NK-92 treated with Interleukin-12 subunit alpha and Interleukin-12 subunit beta, amount 100 ng/mL, for 24 hours (cell line): Measurements from ENCODE around the gene FBXW7.
A peak's percentile ranks its signal among the peaks of the same experiment; 100 is the strongest.

Experiments
- DNase-seq: peaks from one replicate; lab custom pipeline; 2025; lab: John Stamatoyannopoulos, UW

FBXW7 gene

DNA sequence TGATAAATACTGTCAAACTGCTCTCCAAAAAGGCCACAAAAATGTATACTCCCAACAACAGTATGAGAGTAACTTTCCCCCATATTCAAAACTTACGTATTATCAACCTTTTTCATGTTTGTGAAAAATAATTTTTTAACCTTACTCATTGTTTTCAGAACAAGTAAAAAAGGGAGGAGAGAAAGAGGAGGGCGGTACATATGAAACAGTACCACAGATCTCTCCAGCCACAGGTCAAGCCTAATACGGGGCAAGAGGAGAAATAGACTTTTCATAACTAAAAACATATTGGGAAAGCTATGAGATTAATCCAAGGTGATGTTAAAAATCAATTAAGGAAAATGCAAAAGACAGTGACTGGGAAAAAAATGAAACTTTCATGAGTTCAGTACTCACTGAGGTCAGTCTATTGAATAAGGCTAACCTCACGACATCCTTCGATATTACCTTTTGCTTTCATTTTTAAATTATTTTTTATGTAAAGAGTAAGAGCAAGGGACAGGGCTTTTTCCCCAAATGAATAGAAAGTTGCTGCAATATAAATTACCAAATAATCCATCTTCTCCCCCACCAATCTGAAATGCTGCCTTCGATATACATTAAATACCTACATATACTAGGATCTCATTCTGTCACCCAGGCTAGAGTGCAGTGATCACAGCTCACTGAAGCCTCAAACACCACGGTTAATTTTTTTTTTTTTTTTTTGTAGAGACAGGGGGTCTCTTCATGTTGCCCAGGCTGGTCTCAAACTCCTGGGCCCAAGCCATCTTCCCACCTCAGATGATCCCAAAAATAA, 25.3 kb downstream of the FBXW7 start:
- no peak for DNase-seq

DNA sequence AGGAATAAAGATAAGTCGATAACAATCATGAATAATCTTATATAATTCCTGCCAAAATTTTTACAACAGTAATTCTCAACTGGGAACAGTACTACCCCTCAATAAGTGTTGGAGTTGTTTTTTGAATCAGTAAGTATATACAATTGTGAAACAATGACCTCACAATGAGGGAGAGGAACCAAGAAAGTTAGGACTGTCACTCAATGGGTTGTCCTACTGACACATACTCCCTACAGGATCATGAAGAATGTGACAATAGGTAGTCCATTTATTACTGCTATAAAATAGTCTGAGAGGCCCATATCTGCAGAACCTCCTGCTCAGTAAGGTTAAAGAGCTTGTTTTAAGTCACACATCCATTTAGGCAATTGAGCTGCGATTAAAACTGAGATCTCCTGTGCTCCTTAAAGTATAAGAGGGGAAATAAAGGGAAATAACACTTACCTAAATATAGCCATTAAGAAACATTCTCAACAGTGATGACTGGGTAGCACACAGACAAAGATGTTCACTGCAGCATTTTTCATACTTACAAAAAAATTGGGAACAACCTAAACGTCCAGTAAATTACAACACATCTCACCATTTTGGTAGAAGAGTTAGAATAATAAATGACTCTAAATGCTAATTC, 26.2 kb downstream of the FBXW7 start:
- DNase-seq, result no peak

DNA sequence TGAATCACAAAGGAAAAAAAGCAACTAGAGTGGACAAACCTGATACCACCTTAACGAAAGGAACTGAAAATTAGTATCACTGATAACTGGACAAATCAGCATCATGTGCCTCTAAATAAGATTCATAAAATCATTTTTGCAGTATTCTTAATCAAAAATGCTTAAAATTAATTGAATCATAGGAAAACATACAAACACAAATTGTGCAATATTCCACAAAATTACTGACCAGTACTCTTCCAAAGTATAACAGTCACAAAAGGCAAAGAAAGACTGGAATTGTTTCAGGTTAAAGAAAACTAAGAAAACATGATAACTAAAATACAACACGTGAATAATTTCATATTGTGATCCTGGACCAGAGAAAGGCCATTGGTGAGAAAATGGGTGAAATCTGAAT, 27.1 kb downstream of the FBXW7 start:
- DNase-seq, result no peak

DNA sequence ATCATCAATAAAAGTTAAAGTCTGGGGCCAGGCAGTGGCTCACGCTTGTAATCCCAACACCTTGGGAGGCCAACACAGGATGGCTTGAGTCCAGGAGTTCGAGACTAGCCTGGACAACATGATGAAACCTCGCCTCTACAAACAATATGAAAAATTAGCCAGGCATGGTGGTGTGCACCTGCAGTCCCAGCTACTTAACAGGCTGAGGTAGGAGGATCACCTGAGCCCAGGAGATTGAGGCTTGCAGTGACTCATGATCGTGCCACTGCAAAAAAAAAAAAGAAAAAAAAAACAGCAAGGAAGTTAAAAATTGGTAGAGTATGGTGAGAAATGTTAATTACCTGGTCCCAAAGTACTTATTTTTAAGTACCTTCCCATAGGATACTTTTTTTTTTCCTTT, 27.5 kb downstream of the FBXW7 start:
- DNase-seq, result no peak

DNA sequence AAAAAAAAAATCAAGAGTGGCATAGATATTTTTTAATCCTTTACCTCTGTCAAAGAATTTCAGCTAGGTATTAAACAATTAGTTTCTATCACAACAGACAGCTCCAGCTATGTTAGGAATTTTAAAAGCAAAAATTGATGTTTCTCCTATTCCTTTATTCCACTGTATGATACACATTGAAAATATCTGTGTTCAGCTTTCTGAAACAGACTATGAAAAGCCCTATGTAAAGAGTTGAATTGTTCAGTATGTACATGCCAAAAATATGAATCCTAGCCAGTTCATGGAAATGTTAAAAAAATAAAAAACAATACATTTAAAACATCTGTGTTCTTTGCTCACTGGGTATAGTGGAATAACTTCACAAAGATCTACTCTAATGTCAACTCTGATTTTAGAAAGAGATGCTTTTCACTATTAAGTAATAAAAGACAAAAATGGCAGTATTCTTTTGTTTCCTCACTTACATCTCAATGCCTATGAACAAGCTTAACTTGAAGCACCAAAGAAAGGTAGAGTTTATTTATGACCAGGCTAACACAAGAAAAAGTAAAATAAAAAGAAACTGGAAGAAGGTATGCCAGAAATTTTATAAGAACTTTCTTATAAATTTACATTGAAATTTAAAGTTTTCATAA, 32.1 kb downstream of the FBXW7 start:
- no peak for DNase-seq

DNA sequence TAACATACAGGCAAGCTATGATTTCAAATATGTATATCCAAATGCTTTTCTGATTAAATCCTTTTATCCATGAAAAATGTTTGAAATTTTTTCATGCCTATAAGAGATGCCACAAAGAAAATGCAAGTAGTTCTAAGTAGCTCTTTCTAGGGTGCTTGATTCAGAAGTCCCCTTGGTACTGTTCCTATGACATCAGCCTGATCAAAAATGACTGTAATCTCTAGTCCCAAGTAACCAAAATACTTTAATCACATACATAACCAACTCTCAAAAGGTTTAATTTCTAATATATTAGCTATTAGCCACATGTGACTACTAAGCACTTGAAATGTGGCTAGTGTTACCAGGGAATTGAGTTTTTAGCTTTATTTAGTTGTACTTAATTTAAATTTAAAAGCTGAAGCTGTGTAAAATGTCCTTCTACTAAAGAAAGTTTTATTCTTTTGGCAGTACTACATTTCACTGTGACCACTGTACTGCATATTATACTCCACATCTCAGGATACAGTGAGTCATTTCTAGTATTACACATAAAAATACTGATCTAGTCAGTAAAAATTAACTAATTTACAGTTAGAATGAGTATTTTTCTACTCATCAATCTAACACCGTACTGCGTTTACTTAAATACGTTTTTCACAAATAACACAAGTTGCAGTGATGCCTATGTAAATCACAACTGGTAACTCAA, 33.9 kb downstream of the FBXW7 start:
- DNase-seq, result no peak

DNA sequence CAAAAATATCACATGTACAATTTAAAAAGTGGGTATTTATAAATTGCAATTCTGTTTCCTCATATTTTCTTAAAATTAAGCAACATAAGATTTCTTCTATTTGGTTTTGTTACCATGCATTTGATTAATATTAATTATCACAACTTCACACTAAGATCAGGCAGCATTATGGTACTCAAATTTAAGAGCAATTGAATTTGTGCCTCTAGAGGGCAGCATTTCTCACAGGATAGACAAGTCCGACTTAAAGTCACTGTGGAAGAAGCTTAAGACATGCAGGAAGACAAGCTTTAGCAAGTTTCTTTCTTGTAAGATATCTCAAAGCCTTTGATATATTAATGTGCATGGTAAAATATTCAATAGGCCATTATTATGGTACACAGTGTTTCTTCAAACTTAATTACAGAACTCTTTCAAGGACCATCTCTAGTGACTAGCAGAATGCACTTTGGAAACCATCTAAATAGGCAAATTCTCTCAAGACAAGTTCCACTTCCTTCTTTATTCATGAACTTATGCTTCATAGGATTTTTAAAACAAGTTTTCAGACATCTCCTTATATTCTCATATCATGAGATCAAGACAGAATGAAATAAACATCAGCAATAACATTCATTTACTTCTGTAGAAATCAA, 35.0 kb downstream of the FBXW7 start:
- DNase-seq, result peak; percentile 14

DNA sequence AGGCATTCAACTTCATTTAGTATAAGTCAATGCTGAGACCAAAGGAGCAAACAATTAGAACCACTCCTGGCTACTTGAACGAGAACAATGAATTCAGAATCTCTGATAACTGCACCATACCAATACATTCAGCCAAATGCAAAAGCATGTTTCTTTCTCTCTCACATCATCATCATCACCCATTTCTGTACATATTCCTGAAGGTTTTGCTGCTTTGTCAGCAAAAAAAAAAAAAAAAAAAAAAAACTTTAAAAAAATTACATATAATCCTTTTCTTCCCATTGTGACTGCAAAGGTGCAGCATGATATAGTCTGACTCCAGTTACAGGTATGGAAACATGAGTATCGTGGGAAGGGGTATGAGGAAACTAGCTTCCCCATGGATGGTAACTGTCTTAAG, 35.6 kb downstream of the FBXW7 start:
- no peak for DNase-seq

DNA sequence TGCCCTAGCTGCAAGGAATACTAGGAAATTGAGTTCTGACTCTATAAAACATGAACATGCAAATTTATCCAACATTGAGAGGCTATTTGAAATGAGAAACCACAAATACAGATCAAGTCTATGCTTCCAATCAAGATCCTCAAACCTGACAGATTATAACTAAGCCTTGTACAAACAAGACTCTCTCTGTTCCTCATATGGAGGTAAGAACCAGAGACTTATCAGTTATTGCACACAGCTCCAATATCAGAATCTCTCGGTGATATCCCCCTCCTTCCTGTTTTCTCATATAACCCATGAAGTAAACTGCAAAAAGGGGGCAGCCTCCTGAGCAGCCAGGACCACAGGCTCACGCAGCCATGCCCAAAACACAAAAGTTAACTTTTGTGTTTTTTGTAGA, 36.5 kb downstream of the FBXW7 start:
- DNase-seq, result no peak

DNA sequence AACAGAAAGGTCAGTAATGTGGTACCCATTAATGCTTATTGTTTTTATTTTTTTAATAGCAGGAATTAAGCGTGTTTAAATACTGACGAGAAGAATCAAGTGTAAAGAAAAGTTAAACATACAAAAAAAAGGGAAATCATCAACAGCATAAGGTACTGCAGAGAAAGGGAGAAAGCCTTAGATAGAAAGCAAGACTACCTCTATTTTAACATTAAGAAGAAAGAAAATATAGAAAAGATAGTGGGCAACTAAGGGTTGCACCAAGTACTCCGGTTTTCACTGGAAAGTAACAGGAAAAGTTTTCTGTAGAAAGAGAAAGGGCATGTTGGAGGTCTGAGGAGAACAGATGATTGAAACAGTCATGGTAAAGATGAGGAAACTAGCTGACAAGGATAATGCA, 41.9 kb downstream of the FBXW7 start:
- DNase-seq, result no peak

DNA sequence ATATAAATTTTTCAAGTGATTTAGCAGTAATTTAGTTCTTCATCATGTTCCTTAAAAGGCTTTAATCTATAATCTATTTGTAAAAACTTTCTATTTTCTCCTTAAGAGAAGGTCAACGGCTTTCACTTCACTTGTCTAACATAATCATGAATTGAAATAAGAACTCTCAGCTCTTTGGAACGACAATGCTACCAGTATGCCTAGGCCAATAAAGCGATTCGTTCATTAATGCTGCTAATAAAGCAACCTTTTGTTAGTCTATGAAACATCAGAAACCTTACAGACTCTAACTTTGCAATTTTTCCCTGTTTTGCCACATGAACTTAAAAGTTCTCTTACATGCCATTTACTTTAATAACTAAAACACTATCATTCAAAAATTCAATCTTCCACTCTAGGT, 47.6 kb downstream of the FBXW7 start:
- no peak for DNase-seq

DNA sequence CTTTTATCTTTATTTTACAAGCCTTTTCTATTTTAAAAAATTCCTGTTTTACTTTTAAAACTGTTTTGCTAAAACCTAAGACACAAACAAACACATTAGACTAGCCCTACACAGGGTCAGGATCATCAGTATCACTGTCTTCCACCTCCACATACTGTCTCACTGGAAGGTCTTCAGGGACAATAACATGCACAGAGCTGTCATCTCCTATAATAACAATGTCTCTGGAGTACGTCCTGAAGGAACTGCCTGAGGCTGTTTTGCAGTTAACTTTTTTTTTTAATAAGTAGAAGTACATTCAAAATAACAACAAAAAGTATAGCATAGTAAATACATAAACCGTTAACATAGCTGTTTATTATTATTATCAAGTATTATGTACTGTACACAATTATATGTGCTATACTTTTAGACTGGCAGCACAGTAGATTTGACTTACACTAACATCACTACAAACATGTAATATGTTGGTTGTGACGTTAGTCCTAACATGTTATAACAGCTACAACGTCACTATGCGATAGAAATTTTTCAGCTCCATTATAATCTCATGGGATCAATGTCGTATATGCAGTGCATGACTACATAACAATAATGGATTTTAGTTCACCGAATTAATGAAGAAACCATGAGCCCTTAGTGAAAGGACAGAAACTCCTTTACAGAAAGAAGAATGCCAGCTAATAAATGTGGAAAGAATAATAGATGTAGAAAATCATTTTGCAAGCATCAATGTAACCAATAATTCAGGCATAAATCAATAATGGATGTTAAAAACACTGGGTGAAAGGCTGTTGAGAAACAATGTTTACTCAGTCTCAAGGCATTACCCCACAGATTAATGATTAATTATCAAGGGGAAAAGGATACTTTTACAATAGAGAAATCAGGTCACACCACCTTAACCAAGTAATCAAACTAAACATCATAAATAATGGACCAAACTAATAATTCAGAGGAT, 49.2 kb downstream of the FBXW7 start:
- no peak for DNase-seq

DNA sequence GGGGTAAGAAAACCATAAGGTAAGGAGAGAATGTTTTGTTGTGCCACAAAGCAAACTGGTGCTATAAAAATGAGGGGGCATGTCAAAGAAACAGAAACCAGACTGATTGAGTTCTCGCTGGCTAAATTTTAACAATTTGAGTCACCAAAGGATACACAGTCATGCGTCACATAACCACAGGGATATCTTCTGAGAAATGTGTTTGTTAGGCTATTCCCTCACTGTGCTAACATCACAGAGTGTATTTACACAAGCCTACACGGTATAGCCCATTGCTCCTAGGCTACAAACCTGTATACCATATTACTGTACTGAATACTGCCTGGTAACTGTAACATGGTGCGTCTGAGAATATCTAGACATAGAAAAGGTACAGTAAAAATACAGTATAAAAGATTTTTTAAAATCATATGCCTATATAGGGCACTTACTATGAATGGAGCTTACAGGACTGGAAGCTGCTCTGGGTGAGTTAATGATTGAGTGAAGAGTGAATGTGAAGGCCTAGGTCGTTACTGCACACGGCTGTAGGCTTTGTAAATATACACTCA, 50.1 kb downstream of the FBXW7 start:
- no peak for DNase-seq

DNA sequence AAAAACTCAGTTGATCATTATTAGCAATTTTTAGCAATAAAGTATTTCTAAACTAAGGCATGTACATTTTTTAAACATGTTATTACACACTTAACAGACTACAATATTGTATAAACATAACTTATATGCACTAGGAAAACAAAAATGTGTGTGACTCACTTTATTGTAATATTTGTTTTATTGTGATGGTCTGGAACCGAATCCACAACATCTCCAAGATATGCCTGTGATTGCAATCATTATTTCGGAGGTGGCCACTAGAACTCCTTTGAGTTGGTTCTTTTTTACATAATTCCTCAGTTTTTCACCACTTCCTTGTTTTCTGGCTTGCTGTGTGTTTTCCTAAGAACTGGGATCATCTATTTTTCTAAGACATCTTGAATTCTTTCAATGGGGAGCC, 53.7 kb downstream of the FBXW7 start:
- no peak for DNase-seq

DNA sequence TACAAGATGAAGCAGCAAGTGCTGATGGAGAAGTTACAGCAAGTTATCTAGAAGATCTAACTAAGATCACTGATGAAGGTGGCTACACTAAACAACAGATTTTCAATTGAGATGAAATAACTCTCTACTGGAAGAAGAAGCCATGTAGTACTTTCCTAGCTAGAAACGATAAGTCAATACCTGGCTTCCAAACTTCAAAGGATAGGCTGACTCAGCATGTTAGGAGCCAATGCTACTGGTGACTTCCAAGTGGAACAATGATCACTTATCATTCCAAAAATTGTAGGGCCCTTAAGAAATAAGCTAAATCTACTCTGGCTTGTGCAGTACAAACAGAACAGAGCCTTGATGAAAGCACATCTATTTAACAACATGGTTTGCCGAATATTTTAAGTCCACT, 55.0 kb downstream of the FBXW7 start:
- DNase-seq, result no peak

DNA sequence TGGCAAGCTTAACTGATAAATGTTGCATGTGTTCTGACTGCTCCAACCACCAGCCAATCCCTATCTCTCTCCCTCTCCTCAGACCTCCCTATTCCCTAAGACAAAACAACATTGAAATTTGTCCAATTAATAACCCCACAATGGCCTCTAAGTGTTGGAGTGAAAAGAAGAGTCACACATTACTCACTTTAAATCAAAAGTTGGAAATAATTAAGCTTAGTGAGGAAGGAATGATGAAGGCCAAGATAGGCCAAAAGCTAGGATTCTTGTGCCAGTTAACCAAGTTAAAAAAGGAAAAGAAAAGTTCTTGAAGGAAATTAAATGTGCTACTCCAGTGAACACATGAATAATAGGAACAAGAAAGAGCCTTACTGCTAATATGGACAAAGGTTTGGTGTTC, 55.6 kb downstream of the FBXW7 start:
- no peak for DNase-seq

DNA sequence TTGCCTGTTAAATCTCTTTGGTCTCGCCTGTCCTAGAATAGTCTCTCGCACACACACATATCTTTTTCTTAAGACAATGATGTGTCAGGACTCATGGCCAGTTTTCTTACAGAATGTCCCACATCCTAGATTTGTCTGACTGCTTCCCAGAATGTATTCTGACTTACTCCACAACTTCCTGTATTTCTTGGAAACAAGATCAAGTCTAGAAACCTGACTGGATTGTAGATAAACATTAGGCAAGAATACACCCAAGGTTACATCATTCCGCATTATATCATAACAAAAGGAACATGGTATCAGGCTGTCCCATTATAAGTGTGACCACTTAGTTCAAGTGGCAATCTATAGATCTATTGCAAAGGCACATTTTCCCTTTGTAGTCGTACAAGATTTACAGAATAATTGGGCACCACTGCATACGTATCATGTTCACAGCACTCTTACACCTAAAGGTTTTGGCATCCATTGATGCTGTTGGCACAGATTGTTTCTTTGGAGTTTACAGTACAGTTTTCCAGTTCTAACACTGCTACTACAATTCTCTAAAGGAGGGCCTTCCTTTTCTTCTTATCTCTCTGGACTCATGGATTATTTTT, 56.4 kb downstream of the FBXW7 start:
- no peak for DNase-seq

DNA sequence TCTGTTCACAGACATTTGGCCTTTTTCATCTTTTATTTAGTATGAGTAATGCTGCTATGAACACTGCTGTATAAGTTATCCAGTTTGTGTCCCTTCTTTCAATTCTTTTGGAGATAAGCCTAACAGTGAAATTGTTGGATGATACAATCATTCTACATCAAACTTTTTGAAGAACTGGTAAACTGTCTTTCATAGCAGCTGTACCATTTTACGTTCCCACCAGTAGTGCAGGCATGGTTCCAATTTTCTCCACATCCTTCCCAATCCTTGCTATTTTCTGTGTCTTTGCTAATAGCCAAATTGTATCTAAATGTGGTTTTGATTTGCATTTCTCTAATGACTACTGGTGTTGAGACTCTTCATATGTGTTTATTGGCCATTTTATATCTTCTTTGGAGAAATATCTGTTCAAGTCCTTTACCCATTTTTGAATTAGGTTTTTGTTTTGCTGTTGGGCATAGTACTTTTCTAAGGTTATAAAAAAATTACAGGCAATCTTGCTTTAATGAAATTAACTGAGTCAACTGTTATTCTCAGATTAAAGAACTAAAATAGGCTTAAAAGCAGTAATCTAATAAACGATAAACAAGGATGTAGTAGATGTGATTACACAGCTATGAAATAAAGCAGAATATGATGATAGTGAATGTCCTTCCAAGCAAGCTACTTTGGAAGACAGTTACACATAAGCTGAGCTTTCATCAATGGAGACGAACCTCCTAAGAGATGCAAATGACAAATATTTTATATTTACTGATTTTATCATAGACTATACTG, 57.2 kb downstream of the FBXW7 start:
- DNase-seq, result no peak

DNA sequence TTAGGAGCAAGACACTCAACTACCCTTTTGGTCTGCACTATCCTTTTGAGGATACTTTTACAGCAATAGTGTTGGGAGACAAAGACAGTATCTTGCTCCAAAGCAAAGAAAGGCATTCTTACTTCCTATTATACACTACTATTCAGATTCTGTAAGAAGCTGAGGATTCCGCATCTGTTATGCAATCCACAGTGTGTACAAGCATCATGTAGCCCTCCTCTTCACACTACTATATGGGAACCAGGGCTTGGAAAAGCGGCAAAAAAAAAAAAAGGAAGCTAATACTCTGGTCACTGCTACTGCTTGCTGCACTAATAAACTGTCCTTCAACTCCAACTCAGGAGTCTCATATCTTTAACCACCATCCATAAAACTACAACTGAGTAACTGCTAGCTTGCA, 59.1 kb downstream of the FBXW7 start:
- DNase-seq, result no peak
